ENCODE results near the gene SAMD9L. TPM values are rescaled to one million over a fixed set of nuclear protein-coding genes. Genes with fewer than 3 reads are reported as not detected.

SAMD9L gene
- total RNA-seq, 2 experiments from 2014 or later: 4.6 to 10.8 TPM

DNA sequence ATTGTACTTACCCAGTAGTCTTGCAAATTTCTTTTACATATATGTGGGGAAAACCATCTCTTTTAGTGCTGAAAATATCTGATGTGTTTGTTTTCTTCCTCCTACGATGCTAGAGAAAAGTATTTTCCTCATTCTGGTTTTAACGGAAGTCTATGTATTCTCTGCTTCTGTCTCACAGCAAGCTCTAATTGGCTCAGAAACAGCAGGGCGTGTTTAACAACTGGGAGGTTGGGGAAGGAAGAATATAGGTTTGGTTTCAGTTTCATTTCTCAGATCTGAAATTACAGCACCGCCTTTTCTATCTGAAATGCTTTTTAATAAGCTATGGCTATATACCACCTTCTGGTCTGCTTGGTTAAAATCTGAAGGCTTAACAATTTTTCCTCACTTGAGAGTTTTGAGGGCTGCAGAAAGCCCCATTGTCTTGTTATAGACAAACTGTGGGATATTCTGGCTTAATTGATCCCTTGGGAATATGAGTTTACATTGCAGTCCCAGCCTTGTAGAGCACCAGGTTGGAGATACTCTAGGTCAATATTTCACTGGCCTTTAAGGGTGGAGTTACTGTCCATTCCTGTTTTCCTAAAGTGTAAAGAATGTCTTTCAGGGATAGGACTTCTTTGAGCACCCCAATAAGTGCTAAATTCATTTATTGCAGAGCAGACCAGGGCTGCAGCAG is 30.2 kb downstream of the SAMD9L start, which contains the start of gene SAMD9:
Gene SAMD9, minus strand, starts transcription at position 128 of the 679 bp plus-strand sequence. CDS start 11,882 bp downstream, outside the sequence.
- Histone ChIP-seq H3K4me3 (ENCODE audit: low read depth, low read length, poor library complexity, severe bottlenecking) (peak within 1 kb of the TSS; percentile 67), H3K79me2 (ENCODE audit: insufficient read depth, low read depth, low read length) (no peaks in the 10 kb centered on the region; the same call in 1 of the 2 replicates), H3K9me2 (ENCODE audit: insufficient read depth, low read length) (no peaks in the 10 kb centered on the region), H3K4me1 (ENCODE audit: insufficient read depth, low read length, poor library complexity, severe bottlenecking) (peaks cover 20% of the 10 kb centered on the region), H3K4me2 (ENCODE audit: low read length) (peak within 1 kb of the TSS; percentile 79), H3K9me3 (ENCODE audit: low read length) (no peaks in the 10 kb centered on the region), H2AFZ (ENCODE audit: low read length) (peak within 1 kb of the TSS; percentile 90), H3K27ac (ENCODE audit: low read depth, low read length, poor library complexity, severe bottlenecking) (peak within 1 kb of the TSS; percentile 34), H4K20me1 (ENCODE audit: insufficient read depth, low read length) (no peaks in the 10 kb centered on the region), H3K36me3 (ENCODE audit: insufficient read depth, low read length) (no peaks in the 10 kb centered on the region)
- no TSS peak for BruUV-seq (replicated peaks)
- peak; percentile 90 for DNase-seq (ENCODE audit: low spot score)
- ChIA-PET CTCF (ENCODE audit: unreplicated experiment) (interaction anchor here (1.1 kb wide), 1 partner anchor 34 kb away, joined by 4 read pairs; no protein-coding TSS in a partner anchor), POLR2A (interaction anchor here (0.5 to 2.6 kb wide), 15 partner anchors 11 to 1039 kb away, joined by 3 to 14 read pairs (median 4); partner anchors contain the start of genes CDK6, RBM48, SAMD9L and VPS50)
- no peak for TF ChIP-seq EZH2phosphoT487 (IDR thresholded peaks at IDR 0.05; ENCODE audit: borderline replicate concordance, low read depth, low read length)
- TF ChIP-seq, protein P1, sequence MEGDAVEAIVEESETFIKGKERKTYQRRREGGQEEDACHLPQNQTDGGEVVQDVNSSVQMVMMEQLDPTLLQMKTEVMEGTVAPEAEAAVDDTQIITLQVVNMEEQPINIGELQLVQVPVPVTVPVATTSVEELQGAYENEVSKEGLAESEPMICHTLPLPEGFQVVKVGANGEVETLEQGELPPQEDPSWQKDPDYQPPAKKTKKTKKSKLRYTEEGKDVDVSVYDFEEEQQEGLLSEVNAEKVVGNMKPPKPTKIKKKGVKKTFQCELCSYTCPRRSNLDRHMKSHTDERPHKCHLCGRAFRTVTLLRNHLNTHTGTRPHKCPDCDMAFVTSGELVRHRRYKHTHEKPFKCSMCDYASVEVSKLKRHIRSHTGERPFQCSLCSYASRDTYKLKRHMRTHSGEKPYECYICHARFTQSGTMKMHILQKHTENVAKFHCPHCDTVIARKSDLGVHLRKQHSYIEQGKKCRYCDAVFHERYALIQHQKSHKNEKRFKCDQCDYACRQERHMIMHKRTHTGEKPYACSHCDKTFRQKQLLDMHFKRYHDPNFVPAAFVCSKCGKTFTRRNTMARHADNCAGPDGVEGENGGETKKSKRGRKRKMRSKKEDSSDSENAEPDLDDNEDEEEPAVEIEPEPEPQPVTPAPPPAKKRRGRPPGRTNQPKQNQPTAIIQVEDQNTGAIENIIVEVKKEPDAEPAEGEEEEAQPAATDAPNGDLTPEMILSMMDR (conservative IDR thresholded peaks at IDR 0.05; ENCODE audit: low read length): no peak
- intact Hi-C loops (cut with micrococcal nuclease; ENCODE audit: unreplicated experiment): no loop called here

DNA sequence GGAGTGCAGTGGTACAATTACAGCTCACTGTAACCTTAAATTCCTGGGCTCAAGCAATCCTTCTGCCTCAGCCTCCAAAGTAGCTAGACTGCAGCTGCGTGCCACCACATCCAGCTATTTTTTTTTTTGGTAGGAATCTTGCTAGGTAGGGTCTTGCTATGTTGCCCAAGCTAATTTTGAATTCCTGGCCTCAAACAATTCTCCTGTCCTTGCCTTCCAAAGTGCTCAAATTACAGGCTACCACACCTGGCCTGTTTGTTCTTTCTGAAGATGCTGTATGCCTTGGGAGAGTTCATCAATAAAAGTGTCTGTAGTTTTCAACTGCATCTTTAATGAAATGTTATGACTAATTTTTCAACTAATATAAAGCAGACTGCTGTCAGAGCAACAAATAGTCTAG is 30.9 kb downstream of the SAMD9L start:
- H3K79me2 ChIP-seq (ENCODE audit: insufficient read depth, low read depth, low read length): no peaks in the 10 kb centered on the region; the same call in 1 of the 2 replicates
- BruUV-seq (replicated peaks): TSS peak; percentile 87
- H3K27ac ChIP-seq (ENCODE audit: low read depth, low read length, poor library complexity, severe bottlenecking): peak overlapping the region; percentile 34
- intact Hi-C loops (cut with micrococcal nuclease; ENCODE audit: unreplicated experiment): no loop called here
- H4K20me1 ChIP-seq (ENCODE audit: insufficient read depth, low read length): no peaks in the 10 kb centered on the region
- DNase-seq (ENCODE audit: low spot score): no peak
- TF ChIP-seq EZH2phosphoT487 (IDR thresholded peaks at IDR 0.05; ENCODE audit: borderline replicate concordance, low read depth, low read length): no peak
- TF ChIP-seq, protein P1 (conservative IDR thresholded peaks at IDR 0.05; ENCODE audit: low read length): no peak
- ChIA-PET POLR2A (interaction anchor here (0.6 to 2.6 kb wide), 14 partner anchors 9 to 588 kb away, joined by 3 to 14 read pairs (median 4); partner anchors contain the start of genes CDK6, RBM48, SAMD9L and VPS50), CTCF (ENCODE audit: unreplicated experiment) (interaction anchor here (1.1 kb wide), 1 partner anchor 35 kb away, joined by 4 read pairs; no protein-coding TSS in a partner anchor)
- peak overlapping the region; percentile 90 for H2AFZ ChIP-seq (ENCODE audit: low read length)
- H3K4me1 ChIP-seq (ENCODE audit: insufficient read depth, low read length, poor library complexity, severe bottlenecking): peaks cover 20% of the 10 kb centered on the region
- peak overlapping the region; percentile 67 for H3K4me3 ChIP-seq (ENCODE audit: low read depth, low read length, poor library complexity, severe bottlenecking)
- no peaks in the 10 kb centered on the region for H3K9me3 ChIP-seq (ENCODE audit: low read length)
- H3K36me3 ChIP-seq (ENCODE audit: insufficient read depth, low read length): no peaks in the 10 kb centered on the region
- peak overlapping the region; percentile 79 for H3K4me2 ChIP-seq (ENCODE audit: low read length)
- H3K9me2 ChIP-seq (ENCODE audit: insufficient read depth, low read length): no peaks in the 10 kb centered on the region

DNA sequence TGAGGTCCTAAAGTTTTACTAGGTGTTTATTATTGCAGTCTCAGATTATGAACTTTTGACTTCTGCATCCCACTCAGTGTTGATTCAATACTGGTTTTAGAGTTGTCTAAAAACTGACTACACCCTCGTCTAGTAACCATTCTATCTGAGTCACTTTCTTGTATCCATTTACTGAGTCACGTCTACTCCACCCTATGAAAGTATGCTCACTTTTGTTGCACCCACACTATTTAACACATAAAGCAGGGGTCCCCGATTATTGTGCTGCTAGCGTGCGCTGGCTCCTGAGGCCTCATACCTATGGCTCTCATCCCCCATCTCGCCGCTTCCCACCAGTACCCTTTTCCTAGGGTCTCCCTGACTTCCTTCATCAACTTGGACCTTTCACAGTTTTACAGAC is 32.4 kb downstream of the SAMD9L start:
- no peaks in the 10 kb centered on the region for H3K9me3 ChIP-seq (ENCODE audit: low read length)
- BruUV-seq (replicated peaks): no TSS peak
- no peaks in the 10 kb centered on the region for H4K20me1 ChIP-seq (ENCODE audit: insufficient read depth, low read length)
- no peak for DNase-seq (ENCODE audit: low spot score)
- no peaks in the 10 kb centered on the region for H3K9me2 ChIP-seq (ENCODE audit: insufficient read depth, low read length)
- H2AFZ ChIP-seq (ENCODE audit: low read length): no peak overlapping the region
- peaks cover 20% of the 10 kb centered on the region for H3K4me1 ChIP-seq (ENCODE audit: insufficient read depth, low read length, poor library complexity, severe bottlenecking)
- no peak overlapping the region for H3K4me3 ChIP-seq (ENCODE audit: low read depth, low read length, poor library complexity, severe bottlenecking)
- no peaks in the 10 kb centered on the region; the same call in 1 of the 2 replicates for H3K79me2 ChIP-seq (ENCODE audit: insufficient read depth, low read depth, low read length)
- H3K4me2 ChIP-seq (ENCODE audit: low read length): peak overlapping the region; percentile 79; the same call in 1 of the 2 replicates
- TF ChIP-seq EZH2phosphoT487 (IDR thresholded peaks at IDR 0.05; ENCODE audit: borderline replicate concordance, low read depth, low read length): no peak
- TF ChIP-seq, protein P1 (conservative IDR thresholded peaks at IDR 0.05; ENCODE audit: low read length): no peak
- intact Hi-C loops (cut with micrococcal nuclease; ENCODE audit: unreplicated experiment): no loop called here
- H3K27ac ChIP-seq (ENCODE audit: low read depth, low read length, poor library complexity, severe bottlenecking): no peak overlapping the region
- CTCF ChIA-PET (ENCODE audit: unreplicated experiment): no interaction called here
- POLR2A ChIA-PET: no interaction called here
- no peaks in the 10 kb centered on the region for H3K36me3 ChIP-seq (ENCODE audit: insufficient read depth, low read length)
